Stimulated activated CD4-positive, alpha-beta T cell treated with anti-CD3 and anti-CD28 coated beads, Interleukin-1b, Interleukin-23, amount 100 ng/mL, for 1 hour (primary cell): ENCODE results near the gene EFCAB12.
"Not testable (repeated sequence)": the region's sequence is repeated elsewhere in the genome, so short reads cannot be mapped to it uniquely, and the experiment has no call there.

Experiments used
- DNase-seq, 2 donors: peaks; one replicate each; pipeline ENCODE4 v3.0.0-alpha.2; 2020; ENCODE audit warnings: low read depth in 2 of 2

EFCAB12 gene

GRCh38 chr3:129393760-129394564, 34.5 kb downstream of the EFCAB12 start:
- DNase-seq = not testable (repeated sequence)

GRCh38 chr3:129393271-129393670, 35.2 kb downstream of the EFCAB12 start:
- no peak for DNase-seq

- DNase-seq = not testable (repeated sequence)
Observed at GRCh38 chr3:129392106-129392887, 36.1 kb downstream of the EFCAB12 start.

GRCh38 chr3:129391583-129391982, 36.9 kb downstream of the EFCAB12 start:
- not testable (repeated sequence) for DNase-seq

GRCh38 chr3:129389572-129389937, 38.9 kb downstream of the EFCAB12 start:
- DNase-seq = no peak

- not testable (repeated sequence) for DNase-seq
Observed at GRCh38 chr3:129388791-129389571, 39.5 kb downstream of the EFCAB12 start.

GRCh38 chr3:129387487-129387886, 40.9 kb downstream of the EFCAB12 start:
- no peak for DNase-seq

- no peak for DNase-seq
Observed at GRCh38 chr3:129386984-129387383, 41.5 kb downstream of the EFCAB12 start.

GRCh38 chr3:129385507-129385906, 42.9 kb downstream of the EFCAB12 start:
- not testable (repeated sequence) for DNase-seq

- no peak for DNase-seq
Observed at GRCh38 chr3:129384594-129385323, 43.7 kb downstream of the EFCAB12 start.

- not testable (repeated sequence) for DNase-seq
Observed at GRCh38 chr3:129384103-129384502, 44.3 kb downstream of the EFCAB12 start.

- DNase-seq = peak in 1 of 2 donors; percentile 21
Observed at GRCh38 chr3:129383292-129383860, 45.1 kb downstream of the EFCAB12 start.

GRCh38 chr3:129382366-129382765, 46.1 kb downstream of the EFCAB12 start:
- DNase-seq = no peak

GRCh38 chr3:129379582-129380358, 48.7 kb downstream of the EFCAB12 start:
- no peak for DNase-seq

- no peak for DNase-seq
Observed at GRCh38 chr3:129378949-129379348, 49.5 kb downstream of the EFCAB12 start.

GRCh38 chr3:129377615-129378014, 50.8 kb downstream of the EFCAB12 start:
- DNase-seq = no peak

- DNase-seq = no peak
Observed at GRCh38 chr3:129375099-129375498, 53.3 kb downstream of the EFCAB12 start.

- DNase-seq = no peak
Observed at GRCh38 chr3:129371041-129371826, 57.2 kb downstream of the EFCAB12 start.

- no peak for DNase-seq
Observed at GRCh38 chr3:129370248-129370964, 58.0 kb downstream of the EFCAB12 start.
